OCI-LY7 (cell line): ENCODE results near the gene CKLF. TPM values are rescaled to one million over a fixed set of nuclear protein-coding genes. Genes with fewer than 3 reads are reported as not detected.

Source experiments
- BruUV-seq: library from RNA; stranded (reverse); fragments of 400-500 nt; replicated peaks from 2 replicates; lab custom pipeline; 2021; lab: Mats Ljungman, UMichigan
- CTCF ChIA-PET: fragments of 300-600 bp; sonication (Branson Sonifier 250); formaldehyde crosslinking; loops from one replicate; lab custom pipeline; 2022; ENCODE audit warnings: antibody characterized with exemption; ENCODE audit not compliant: unreplicated experiment; lab: Charles Lee
- POLR2A ChIA-PET: fragments of 300-600 bp; sonication (Branson Sonifier 250); formaldehyde crosslinking; loops from one replicate; lab custom pipeline; 2022; ENCODE audit warnings: antibody characterized with exemption; lab: Charles Lee
- DNase-seq: peaks from one replicate; pipeline ENCODE4 v3.0.0-alpha.2; 2015; ENCODE audit warnings: low spot score
- H2AFZ ChIP-seq: fragments of 200-600 bp; sonication (generic), shearing (Covaris generic); 2 replicates; pipeline ENCODE4 v1.6.1; 2014; ENCODE audit warnings: mild to moderate bottlenecking, antibody characterized with exemption, low read length, moderate library complexity
- H3K27ac ChIP-seq: fragments of 200-600 bp; sonication (generic); 2 replicates; pipeline ENCODE4 v1.5.1; 2014; ENCODE audit warnings: mixed run types, low read depth, mild to moderate bottlenecking, moderate library complexity, low read length, inconsistent platforms; ENCODE audit not compliant: poor library complexity, severe bottlenecking
- H3K36me3 ChIP-seq: fragments of 200-600 bp; sonication (generic); 2 replicates; pipeline ENCODE4 v1.6.1; 2014; ENCODE audit warnings: mild to moderate bottlenecking, antibody characterized with exemption, low read length, moderate library complexity, mixed read lengths; ENCODE audit not compliant: insufficient read depth
- H3K4me1 ChIP-seq: fragments of 200-600 bp; sonication (generic); 2 replicates; pipeline ENCODE4 v1.5.1; 2014; ENCODE audit warnings: mild to moderate bottlenecking, low read length; ENCODE audit not compliant: insufficient read depth, poor library complexity, severe bottlenecking
- H3K4me2 ChIP-seq: fragments of 200-600 bp; sonication (generic); 2 replicates; pipeline ENCODE4 v1.6.1; 2014; ENCODE audit warnings: mild to moderate bottlenecking, low read length
- H3K4me3 ChIP-seq: fragments of 200-600 bp; sonication (generic); 2 replicates; pipeline ENCODE4 v1.5.1; 2014; ENCODE audit warnings: mild to moderate bottlenecking, low read depth, low read length; ENCODE audit not compliant: poor library complexity, severe bottlenecking
- H3K79me2 ChIP-seq: fragments of 200-600 bp; sonication (generic); 2 replicates; pipeline ENCODE4 v1.6.1; 2016; ENCODE audit warnings: low read depth, mild to moderate bottlenecking, low read length, moderate library complexity, mixed read lengths; ENCODE audit not compliant: insufficient read depth
- H3K9me2 ChIP-seq: fragments of 200-600 bp; sonication (generic); 2 replicates; pipeline ENCODE4 v1.6.1; 2016; ENCODE audit warnings: mild to moderate bottlenecking, low read length, mixed read lengths; ENCODE audit not compliant: insufficient read depth
- H3K9me3 ChIP-seq: fragments of 200-600 bp; sonication (generic); 2 replicates; pipeline ENCODE4 v1.6.1; 2014; ENCODE audit warnings: mild to moderate bottlenecking, mixed run types, low read length, mixed read lengths
- H4K20me1 ChIP-seq: fragments of 200-600 bp; sonication (generic); 2 replicates; pipeline ENCODE4 v1.6.1; 2014; ENCODE audit warnings: mild to moderate bottlenecking, antibody characterized with exemption, low read length, moderate library complexity, mixed read lengths; ENCODE audit not compliant: insufficient read depth
- EZH2phosphoT487 ChIP-seq: fragments of 200-600 bp; sonication (generic); IDR thresholded peaks from 2 replicates; pipeline ENCODE4 v1.6.1; 2018; ENCODE audit warnings: low read depth, borderline replicate concordance, mild to moderate bottlenecking, mixed run types, antibody characterized with exemption, low read length, moderate library complexity, mixed read lengths
- intact Hi-C: fragments of 100-400 bp; cut with micrococcal nuclease; formaldehyde crosslinking; loops from one replicate; pipeline ENCODE4 v1.10.0; 2022; ENCODE audit not compliant: unreplicated experiment
- total RNA-seq, 2 experiments: library from RNA; depleted of rRNA in 1 of 2; stranded (reverse); fragments of >200 nt in 1 of 2; shearing (Covaris generic) in 1 of 2; gene quantifications; 2 replicates each; pipeline ENCODE4 v1.2.3, GENCODE V29; 2014 to 2022
- TF ChIP-seq, protein P1 (sequence below): fragments of 200-600 bp; sonication (generic); conservative IDR thresholded peaks from 2 replicates; pipeline ENCODE4 v1.5.1; 2014; ENCODE audit warnings: mild to moderate bottlenecking, antibody characterized with exemption, low read length, moderate library complexity, mixed read lengths

Gene CKLF
- total RNA-seq, 2 experiments from 2014 or later: 56.6 to 98.7 TPM

- CTCF ChIA-PET: no interaction called here
- Histone ChIP-seq H3K36me3 (no peaks in the 10 kb centered on the region), H3K4me1 (peaks cover 30% of the 10 kb centered on the region), H3K4me2 (no peak overlapping the region), H3K9me3 (peaks cover 15% of the 10 kb centered on the region; the same call in 1 of the 2 replicates), H4K20me1 (peaks cover 6% of the 10 kb centered on the region; the same call in 1 of the 2 replicates), H2AFZ (no peak overlapping the region), H3K27ac (no peak overlapping the region), H3K9me2 (no peaks in the 10 kb centered on the region), H3K79me2 (no peaks in the 10 kb centered on the region), H3K4me3 (no peak overlapping the region)
- no peak for DNase-seq
- TF ChIP-seq, protein P1, sequence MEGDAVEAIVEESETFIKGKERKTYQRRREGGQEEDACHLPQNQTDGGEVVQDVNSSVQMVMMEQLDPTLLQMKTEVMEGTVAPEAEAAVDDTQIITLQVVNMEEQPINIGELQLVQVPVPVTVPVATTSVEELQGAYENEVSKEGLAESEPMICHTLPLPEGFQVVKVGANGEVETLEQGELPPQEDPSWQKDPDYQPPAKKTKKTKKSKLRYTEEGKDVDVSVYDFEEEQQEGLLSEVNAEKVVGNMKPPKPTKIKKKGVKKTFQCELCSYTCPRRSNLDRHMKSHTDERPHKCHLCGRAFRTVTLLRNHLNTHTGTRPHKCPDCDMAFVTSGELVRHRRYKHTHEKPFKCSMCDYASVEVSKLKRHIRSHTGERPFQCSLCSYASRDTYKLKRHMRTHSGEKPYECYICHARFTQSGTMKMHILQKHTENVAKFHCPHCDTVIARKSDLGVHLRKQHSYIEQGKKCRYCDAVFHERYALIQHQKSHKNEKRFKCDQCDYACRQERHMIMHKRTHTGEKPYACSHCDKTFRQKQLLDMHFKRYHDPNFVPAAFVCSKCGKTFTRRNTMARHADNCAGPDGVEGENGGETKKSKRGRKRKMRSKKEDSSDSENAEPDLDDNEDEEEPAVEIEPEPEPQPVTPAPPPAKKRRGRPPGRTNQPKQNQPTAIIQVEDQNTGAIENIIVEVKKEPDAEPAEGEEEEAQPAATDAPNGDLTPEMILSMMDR: no peak
- no peak for TF ChIP-seq EZH2phosphoT487
- intact Hi-C loops: loop anchor here (5.0 kb wide), 1 partner anchor 49 kb away; the partner anchor contains the start of genes CKLF and TK2
- POLR2A ChIA-PET: interaction anchor here (0.6 kb wide), 1 partner anchor 57 kb away, joined by 3 read pairs; no protein-coding TSS in a partner anchor
- no TSS peak for BruUV-seq
Observed at GRCh38 chr16:66601471-66601870, 49.1 kb downstream of the CKLF start.

DNA sequence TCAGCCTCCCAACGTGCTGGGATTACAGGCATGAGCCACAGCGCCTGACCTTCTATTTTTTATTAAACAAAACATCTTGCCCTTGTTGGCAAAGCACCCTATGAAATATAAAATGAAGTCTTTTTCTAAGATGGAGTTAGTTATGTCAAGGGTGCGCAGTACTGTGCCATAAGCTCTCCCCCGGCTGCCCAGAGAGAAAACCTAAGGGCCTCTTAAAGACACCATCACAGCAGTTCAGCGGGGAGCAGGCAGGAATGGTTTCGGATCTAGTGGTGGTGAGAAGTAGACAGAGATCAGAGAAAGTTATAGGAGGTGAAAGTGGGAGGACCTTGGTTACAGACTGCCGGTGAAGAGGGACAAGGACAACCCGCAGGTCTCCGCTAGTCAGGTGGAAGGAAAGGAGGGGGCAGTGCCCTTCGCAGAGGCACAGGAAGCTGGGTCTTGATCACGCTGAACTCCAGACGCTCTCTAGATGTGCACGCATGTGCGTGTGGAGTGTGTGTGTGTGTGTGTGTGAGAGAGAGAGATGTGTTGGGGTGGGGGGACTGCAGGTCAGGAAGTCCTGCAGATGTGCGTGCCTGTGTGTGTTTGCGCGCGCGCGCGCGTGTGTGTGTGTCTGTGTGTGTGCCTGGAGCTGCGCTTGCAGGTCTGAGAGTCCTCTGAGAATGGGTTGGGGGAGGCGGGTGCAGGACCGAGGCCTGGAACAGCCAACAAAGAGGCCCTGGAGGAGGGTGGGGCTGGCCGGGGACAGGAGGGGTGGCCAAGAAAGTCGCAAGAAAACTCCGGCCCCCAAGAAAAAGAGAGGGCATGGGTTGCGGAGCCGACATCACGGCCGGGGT lies 51.4 kb downstream of the CKLF start:
- ChIA-PET CTCF (no interaction called here), POLR2A (interaction anchor here (0.8 kb wide), 1 partner anchor 264 kb away, joined by 3 read pairs; no protein-coding TSS in a partner anchor)
- peak; percentile 75 for DNase-seq
- H3K27ac ChIP-seq: peak overlapping the region; percentile 53
- peaks cover 52% of the 10 kb centered on the region for H3K4me1 ChIP-seq
- H4K20me1 ChIP-seq: peaks cover 6% of the 10 kb centered on the region; the same call in 1 of the 2 replicates
- no peaks in the 10 kb centered on the region for H3K79me2 ChIP-seq
- H3K36me3 ChIP-seq: peaks cover 2% of the 10 kb centered on the region; the same call in 1 of the 2 replicates
- H3K9me3 ChIP-seq: peaks cover 15% of the 10 kb centered on the region; the same call in 1 of the 2 replicates
- peak overlapping the region; percentile 84 for H3K4me3 ChIP-seq
- H2AFZ ChIP-seq: peak overlapping the region; percentile 68
- TF ChIP-seq EZH2phosphoT487: no peak
- TF ChIP-seq, protein P1: no peak
- intact Hi-C loops: loop anchor here (1.0 to 5.0 kb wide), 2 partner anchors 51 to 125 kb away; partner anchors contain the start of genes CKLF and TK2
- H3K9me2 ChIP-seq: no peaks in the 10 kb centered on the region
- no TSS peak for BruUV-seq
- H3K4me2 ChIP-seq: peak overlapping the region; percentile 72
